ENCODE measurements around the gene MX1. TPM values are rescaled to one million over a fixed set of nuclear protein-coding genes. Genes with fewer than 3 reads are reported as not detected.
"Not testable (repeated sequence)": the region's sequence is repeated elsewhere in the genome, so short reads cannot be mapped to it uniquely, and the experiment has no call there.

The MX1 gene
- polyA plus RNA-seq, 3 donors = 8.4 to 9.7 (median 8.9) TPM

- no peak for DNase-seq (ENCODE audit: low read depth in 3 of 3, low spot score in 2 of 3)
Observed at GRCh38 chr21:41407541-41408460, 18.2 kb upstream of the MX1 start.

- no peak for DNase-seq (ENCODE audit: low read depth in 3 of 3, low spot score in 2 of 3)
Observed at GRCh38 chr21:41410361-41410760, 15.7 kb upstream of the MX1 start.

GRCh38 chr21:41410767-41411448, 15.1 kb upstream of the MX1 start:
- DNase-seq (ENCODE audit: low read depth in 3 of 3, low spot score in 2 of 3) = no peak

GRCh38 chr21:41411449-41412089, 14.5 kb upstream of the MX1 start:
- DNase-seq (ENCODE audit: low read depth in 3 of 3, low spot score in 2 of 3) = no peak

GRCh38 chr21:41417505-41417904, 8.5 kb upstream of the MX1 start:
- not testable (repeated sequence) for DNase-seq (ENCODE audit: low read depth in 3 of 3, low spot score in 2 of 3)

GRCh38 chr21:41418393-41418792, 7.6 kb upstream of the MX1 start:
- DNase-seq (ENCODE audit: low read depth in 3 of 3, low spot score in 2 of 3) = no peak

GRCh38 chr21:41418956-41419680, 6.9 kb upstream of the MX1 start:
- no peak for DNase-seq (ENCODE audit: low read depth in 3 of 3, low spot score in 2 of 3)

- peak; percentile 73 to 87 (median 83) for DNase-seq (ENCODE audit: low read depth in 3 of 3, low spot score in 2 of 3)
Observed at GRCh38 chr21:41419921-41420862, 5.8 kb upstream of the MX1 start.

GRCh38 chr21:41420998-41421397, 5.0 kb upstream of the MX1 start:
- not testable (repeated sequence) for DNase-seq (ENCODE audit: low read depth in 3 of 3, low spot score in 2 of 3)

GRCh38 chr21:41422546-41423304, 3.3 kb upstream of the MX1 start:
- no peak for DNase-seq (ENCODE audit: low read depth in 3 of 3, low spot score in 2 of 3)

GRCh38 chr21:41423305-41423636, 2.8 kb upstream of the MX1 start:
- DNase-seq (ENCODE audit: low read depth in 3 of 3, low spot score in 2 of 3) = not testable (repeated sequence)

GRCh38 chr21:41425588-41425953, 468 bp upstream of the MX1 start:
- DNase-seq (ENCODE audit: low read depth in 3 of 3, low spot score in 2 of 3) = no peak

GRCh38 chr21:41426676-41427404, 801 bp downstream of the MX1 start:
- no peak for DNase-seq (ENCODE audit: low read depth in 3 of 3, low spot score in 2 of 3)

GRCh38 chr21:41427556-41427955, 1.5 kb downstream of the MX1 start:
- DNase-seq (ENCODE audit: low read depth in 3 of 3, low spot score in 2 of 3) = no peak

GRCh38 chr21:41428311-41428710, 2.3 kb downstream of the MX1 start:
- DNase-seq (ENCODE audit: low read depth in 3 of 3, low spot score in 2 of 3) = no peak

- DNase-seq (ENCODE audit: low read depth in 3 of 3, low spot score in 2 of 3) = no peak
Observed at GRCh38 chr21:41428847-41429246, 2.8 kb downstream of the MX1 start.

- no peak for DNase-seq (ENCODE audit: low read depth in 3 of 3, low spot score in 2 of 3)
Observed at GRCh38 chr21:41429305-41429704, 3.3 kb downstream of the MX1 start.

- no peak for DNase-seq (ENCODE audit: low read depth in 3 of 3, low spot score in 2 of 3)
Observed at GRCh38 chr21:41429925-41430491, 4.0 kb downstream of the MX1 start.

All from right renal cortex interstitium (tissue), 3 donors.